HK-2 (cell line): Measurements from ENCODE around the gene SMAD2.
A peak's percentile ranks its signal among the peaks of the same experiment; 100 is the strongest.
"Not testable (repeated sequence)": the region's sequence is repeated elsewhere in the genome, so short reads cannot be mapped to it uniquely, and the experiment has no call there.

ENCODE experiments used
- DNase-seq: peaks from one replicate; pipeline ENCODE4 v3.0.0-alpha.2; 2018; ENCODE audit not compliant: unreplicated experiment

Gene SMAD2

DNA sequence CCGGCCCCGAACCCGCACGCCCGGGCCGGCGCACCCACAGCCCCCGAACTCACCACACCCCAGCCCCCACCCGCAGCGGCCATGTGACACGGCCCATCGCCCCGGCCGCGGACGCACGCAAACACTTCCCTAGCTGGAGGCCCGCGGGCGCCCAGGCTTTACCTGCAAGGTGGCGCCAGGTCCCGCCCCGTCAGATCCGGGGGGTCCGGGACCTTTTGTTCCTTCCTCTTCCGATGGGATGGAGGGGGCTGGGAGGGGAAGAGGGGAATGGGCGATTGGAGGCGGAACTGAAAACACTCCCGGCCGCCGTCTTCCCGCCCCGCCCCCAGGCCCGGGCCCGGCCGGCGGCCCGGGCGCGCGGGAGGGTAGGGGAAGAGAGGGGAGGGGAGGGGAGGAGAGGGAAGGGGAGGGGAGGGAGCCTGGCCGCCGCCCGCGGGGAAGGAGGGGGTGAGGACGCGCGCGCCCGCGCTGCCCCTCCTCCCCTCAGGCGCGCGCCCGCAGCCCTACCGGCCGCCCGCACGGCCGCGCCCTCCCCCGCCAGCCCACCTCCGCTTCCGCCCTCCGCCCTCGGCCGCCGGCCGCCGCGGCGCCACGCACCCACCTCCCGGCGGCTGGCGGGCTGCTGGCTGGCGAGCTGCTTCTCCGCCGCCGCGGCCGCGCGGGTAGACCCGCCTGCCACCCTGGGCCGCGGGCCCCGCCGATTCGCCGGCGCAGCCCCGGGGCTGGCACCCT lies at the start of gene SMAD2:
SMAD2 (minus strand) TSS at position 461 of the 732 bp plus-strand sequence. CDS start 33,903 bp downstream, outside the sequence.
- peak; percentile 69 for DNase-seq

DNA sequence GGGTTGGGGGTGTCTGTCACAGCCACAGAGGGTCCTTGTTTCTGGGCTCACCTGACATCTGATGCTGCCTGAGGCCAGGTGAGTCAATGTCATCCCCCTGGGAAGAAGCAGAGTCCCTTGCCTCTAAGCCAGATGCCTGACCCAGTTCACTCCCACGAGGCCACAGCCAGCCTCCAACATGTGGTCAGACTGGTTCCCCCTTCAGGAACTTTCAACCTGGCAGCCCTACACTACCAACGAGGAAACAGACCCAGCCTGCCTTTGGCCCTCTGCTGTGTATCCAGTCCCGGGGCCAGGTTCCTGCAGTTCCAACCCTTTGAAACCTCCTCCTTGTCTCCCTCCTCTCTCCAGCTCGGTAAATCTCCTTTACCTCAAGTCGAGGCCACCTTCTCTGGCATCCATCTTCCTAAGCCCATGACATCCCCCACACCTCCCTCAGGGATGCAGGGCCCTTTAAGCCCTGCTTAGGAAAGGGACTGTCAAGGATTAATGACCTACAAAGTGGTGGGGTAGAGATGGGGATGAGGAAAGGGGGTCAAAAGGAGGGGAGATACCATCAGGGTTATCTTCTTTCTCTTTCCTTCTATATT lies 49.2 kb upstream of the SMAD2 start:
- no peak for DNase-seq

DNA sequence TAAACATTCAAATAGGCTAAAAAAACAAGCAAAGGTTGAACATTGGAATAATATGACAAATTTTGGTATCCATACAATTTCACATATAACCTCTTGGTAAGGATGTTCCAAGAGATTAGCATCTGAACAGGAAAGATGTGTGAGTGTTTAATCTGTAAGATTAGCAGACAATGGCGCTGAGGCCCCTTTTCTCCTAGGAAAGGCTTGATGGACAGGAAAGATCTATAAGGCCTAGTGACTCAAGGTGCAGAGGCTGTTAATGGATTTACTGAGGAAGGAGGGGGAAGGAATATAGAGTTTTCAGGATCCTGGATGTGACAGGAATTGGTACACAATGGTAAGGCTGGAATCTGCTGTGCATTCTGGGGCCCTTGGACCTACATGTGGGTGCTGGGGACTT lies 48.1 kb upstream of the SMAD2 start:
- no peak for DNase-seq

DNA sequence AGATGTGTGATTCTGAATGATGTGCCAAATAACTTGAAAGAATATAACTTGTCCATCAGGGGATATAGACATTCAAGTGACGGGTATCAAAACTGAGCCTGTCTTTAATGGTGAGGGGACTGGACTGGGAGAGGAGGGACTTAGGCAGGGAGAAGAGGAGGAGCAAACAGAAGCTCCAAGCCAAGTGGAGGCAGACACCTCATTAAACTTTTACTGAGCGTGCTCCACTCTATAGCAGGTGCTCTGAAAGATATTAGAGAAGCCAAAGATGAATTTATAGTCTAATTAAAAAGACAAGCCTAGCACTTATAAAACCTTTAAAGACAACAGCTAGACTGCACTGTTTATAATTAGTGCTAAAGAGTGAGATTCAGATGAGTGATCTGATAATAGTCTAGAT lies 47.7 kb upstream of the SMAD2 start:
- DNase-seq, result no peak

DNA sequence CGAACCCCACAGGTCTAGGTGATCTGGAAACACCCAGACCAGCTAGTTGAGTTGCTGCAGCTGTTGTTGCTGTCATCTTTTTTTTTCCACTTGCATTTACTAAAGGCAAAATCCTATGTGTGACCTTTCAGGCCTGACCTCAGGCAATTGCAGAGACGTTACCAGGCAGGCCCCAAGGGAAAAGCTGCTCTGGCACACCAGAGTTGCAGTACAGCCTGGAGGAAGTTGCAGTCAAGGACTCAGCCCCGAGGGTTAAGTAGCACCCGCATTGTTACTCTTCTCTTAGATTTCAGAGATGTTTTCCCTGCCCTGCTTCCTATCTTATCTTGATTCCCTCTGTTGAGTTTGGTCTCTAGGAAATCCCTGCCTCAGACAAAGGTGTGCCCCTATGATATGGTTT lies 45.2 kb upstream of the SMAD2 start:
- no peak for DNase-seq

DNA sequence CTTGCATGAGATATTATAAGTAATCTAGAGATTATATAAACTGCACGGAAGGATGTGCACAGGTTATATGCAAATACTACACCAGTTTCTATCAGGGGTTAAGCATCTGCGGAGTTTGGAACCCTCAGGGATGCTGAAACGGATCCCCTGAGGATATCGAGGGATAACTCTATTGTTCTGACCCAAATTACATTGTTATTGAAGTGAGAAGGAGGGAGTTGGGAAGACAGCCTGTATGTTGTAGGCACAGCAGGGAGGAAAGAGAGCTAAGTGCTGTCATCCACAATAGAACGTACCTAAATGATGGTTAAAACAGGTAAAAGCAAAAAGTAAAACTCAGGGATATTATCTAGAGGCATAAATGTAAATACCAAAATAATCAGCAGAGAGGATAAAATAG lies 44.6 kb upstream of the SMAD2 start:
- DNase-seq, result no peak

DNA sequence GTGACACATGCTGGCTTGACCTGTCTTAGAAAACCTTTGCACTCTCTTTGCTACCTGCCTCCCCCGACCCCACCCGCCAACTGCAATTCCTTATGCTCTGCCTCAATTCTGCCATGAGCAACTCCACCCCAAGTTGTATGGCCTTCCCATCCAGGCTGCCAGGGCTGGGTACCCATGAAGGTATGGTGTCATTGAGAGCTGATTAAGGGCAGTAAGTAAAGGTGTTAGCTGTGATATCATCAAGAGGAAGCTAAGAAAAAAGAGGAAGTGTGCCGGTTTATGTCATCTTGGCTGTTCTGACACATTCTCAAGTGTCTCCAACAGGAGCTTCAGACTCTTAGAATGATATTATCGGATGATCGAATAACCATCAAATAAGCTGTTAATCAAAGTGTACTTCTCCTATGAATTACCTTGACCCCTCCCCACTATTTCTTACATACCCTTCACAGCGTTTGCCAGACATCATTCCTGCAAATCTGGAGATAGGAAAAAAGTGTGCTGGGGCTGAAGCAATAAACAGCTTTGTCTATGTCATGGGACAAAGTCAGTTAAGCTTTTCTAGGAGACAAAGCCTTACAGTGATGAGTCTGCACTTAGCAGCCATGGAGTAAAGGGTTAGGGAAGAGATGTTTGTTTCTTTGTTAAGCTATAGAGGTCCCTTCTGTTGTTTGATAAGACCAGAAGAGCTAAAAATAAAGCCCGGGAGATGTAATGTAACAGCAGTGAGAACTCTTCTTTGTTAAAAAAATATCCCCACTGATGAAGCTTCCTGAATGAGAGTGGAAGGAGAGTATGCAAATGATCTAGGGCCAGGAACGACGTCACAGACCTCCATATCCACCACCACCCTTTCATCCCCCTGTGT lies 40.4 kb upstream of the SMAD2 start:
- DNase-seq, result no peak

DNA sequence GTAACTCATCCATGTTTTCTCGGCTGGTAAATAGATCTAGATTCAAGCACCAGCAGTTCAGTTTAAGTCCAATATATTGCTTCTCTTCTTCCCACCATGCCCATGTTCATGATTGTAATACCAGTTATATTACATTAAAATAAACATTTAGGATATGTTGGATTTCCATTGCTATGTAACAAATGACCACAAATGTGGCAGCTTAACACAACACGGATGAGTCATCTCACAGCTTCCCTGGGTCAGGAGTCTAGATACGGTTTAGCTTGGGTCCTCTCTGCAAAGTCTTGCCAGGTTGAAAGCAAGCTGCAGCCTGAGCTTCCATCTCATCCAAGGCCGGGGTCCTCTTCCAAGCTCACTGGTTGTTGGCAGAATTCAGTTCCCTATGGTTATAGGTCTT lies 39.4 kb upstream of the SMAD2 start:
- no peak for DNase-seq

DNA sequence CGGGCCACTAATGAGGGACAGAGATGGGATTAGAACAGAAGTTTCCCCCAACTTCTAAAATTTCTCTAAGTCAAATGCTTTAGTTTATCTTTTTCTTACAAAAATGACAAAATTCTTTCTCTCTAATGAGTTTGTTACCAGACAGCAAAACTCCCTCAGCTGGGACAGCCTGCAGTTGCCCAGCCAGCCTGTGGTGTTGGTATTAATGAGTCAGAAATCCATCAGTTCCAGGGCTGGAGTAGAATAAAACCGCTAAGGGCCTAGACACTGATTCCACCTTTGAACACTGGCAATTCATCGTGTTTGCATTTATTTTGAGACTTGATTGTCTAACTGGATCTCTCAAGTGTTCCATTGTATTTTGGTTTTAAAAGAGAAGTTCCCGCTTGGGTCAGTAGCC lies 38.3 kb upstream of the SMAD2 start:
- no peak for DNase-seq

DNA sequence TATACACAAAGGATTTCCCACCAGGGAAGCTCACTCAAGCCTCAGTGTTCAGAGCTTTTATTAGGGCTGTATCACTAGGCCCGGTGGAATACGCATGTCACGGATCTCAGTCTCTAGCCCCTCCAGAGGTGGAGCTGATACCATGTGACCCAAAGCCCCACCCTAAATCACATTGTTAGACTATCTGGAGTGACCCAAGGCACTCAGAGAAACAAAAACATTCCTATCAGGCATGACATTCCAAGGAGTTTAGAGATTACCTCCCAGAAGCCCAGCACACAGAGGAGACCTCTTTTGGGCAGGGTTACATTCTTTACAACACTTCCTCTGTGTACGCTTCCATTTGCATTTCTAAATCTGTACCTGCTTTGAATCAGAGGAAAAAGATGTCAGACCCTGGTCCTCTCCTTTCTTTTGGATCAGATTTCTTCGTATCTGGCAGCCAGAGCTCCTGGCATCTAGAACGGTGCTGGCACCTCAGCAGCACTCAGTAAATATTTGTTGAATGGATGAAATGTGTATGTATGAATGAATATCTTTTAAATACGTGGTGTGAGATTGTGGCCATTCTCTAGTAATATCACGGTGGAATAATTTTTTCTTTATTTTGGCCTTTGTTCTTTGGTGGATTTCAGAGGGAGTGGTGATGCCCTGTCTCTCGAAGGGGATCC lies 37.7 kb upstream of the SMAD2 start:
- DNase-seq, result no peak

DNA sequence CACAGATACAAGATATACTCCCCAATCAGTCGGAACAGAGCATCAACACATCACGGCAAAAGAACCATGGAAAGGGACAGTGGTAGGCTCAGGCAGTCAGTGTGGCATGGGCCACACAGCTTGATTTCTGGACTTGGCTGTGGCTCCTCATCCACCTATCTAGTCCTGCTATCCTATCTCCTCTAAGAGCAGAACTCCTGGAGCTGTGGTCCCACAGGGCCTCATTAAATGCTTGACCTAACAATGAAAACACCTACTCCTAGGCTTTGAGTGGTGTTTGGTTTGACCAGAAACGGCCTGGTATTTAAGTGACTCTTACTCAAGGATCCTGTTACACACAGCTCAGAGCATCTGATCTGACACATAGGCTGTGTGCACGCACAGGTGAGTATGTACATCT lies 33.6 kb upstream of the SMAD2 start:
- no peak for DNase-seq

DNA sequence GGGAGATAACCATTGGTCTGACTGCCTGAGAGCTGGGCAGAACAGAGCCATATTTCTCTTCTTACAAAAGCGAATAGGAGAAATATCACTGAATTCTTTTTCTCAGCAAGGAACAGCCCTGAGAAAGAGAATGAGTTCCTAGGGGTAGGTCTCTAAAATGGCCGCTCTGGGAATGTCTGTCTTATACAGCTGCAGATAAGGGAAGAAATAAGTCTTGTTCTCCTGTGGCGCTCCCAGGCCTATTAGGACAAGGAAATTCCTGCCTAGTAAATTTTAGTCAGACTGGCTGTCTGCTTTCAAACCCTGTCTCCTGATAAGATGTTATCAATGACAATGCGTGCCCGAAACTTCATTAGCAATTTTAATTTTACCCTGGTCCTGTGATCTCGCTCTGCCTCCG lies 30.5 kb upstream of the SMAD2 start:
- DNase-seq, result not testable (repeated sequence)

DNA sequence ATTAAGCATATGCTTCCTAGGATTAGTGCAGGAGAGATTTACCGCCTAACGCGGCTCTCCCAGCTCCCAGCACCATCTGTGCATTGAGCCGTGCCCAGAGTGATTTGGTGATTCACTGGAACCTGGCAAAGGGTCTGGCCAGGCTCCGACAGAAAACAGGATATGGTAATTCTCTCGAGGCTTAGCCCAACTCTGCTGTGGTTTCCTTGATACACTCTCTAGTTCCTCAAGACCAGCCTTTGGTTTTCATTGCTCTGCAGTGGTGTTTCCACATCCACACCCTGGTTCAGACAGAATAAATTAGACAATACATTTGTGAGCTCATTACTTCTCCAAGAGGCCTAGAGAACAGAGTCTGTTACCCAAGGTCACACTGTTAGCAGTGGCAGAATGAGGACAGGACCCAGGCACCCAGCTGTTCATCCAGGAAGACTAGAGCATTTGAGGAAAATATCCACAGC lies 23.0 kb upstream of the SMAD2 start:
- DNase-seq, result peak; percentile 55

DNA sequence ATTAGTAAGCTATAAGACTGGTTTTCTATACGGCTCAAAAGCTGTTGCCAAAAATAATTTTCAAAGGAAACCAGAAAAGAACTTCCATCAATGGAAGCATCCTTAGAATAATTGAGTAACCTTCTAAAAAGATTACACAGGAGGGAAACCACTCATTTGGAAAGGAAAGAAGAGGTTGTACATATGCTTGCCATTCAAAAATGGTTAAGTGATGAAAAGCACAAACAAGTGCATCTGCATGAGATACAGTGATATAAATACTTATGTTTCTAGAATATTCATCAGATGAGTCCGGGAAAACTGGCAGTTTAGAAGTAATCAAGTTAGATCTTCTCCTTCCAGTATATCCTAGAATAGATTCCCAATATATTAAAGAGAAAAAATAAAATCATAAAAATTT lies 20.1 kb upstream of the SMAD2 start:
- DNase-seq, result no peak

DNA sequence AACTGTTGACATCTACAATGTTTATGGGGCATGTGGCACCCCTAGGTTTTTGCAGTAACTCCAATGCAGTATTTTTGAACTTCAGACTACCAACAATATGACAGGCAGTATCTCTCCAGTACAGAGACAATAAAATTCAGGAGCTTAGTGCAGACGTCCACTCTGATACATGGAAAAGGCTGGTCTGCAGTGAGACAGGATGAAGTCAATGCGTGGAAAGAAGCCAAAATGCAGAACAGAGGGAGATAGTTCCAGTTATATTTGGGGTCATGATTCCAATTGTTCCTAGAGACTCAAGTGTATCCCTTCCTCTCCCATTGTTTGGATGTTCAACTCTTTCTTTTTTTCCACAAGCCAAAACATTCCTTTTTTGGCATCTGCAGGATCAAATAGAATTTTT lies 18.7 kb upstream of the SMAD2 start:
- no peak for DNase-seq

DNA sequence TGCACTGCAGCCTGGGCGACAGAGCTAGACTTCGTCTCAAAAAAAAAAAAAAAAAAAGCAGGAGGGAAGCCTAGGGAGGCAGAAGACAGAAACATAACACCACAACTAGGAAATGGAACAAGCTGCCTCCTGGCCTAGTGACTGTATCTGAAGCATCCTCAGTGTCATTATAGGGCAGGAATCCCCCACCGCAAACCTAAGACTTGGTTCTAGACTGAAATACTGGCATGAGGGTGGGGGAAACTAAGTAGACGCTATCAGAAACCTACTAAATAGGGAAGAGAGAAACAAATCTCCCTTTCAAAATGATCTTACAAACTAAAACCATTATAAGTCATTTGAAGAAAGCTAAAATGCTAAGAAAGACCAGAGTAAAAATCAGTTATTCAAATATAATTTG lies 16.4 kb upstream of the SMAD2 start:
- DNase-seq, result no peak

DNA sequence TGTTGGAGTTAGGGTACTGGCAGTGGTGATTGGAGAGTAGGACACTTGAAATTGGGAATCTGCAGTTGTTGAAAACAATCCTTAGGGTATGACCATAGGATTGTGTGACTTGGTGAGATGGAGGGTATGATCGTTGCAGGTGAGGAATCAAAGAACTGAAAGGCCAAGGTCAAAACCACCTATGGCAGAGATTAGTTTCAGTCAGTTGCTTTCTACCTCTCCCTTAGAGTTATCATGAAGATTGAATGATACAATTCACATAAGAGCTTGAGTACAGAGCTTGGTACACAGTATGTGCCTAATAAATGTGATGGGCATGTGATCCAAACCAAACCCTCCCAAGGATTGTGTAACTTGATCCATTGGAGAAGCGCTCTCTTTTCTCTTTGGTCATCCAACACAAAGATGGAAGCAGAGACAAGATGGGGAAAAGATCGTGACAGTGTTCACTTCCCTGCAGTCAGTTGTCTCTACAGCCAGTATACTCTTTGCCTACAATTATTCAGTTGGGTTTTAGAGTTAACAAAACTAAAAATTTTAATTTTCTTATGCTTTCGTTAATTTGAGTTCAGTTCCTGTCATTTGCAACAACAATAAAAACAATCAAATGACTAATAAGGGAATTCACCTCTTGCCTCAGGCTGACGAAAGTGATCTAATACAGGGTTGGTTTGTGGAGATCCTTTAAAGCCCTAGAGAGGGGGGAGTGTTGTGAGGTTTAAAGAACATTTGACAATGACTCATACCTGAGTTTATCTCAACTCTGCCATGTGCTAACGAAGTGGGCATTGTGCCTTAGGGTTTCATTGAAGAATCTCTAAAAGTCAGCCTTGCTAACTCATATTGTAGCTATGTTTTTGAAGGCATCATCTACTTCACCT lies 14.8 kb upstream of the SMAD2 start:
- no peak for DNase-seq

DNA sequence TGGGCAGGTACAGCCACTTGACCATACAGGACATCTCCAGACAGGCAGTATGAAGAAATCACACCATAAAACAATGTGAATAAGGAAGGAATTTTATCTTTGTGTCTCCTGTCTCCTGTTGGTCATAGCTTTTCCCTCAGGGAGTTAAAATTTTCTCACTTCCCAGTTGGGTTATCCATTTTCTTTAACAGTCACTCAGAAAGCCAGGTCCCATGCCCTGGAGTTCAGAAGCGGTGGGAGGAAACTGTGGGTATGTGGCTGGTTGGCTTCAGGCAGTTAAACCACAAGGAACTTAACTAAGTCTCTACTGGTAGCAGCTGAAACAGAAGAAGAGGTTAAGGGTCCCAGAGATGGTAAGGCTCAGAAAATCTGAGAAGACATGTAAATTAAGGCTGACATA lies 6.5 kb upstream of the SMAD2 start:
- DNase-seq, result no peak

DNA sequence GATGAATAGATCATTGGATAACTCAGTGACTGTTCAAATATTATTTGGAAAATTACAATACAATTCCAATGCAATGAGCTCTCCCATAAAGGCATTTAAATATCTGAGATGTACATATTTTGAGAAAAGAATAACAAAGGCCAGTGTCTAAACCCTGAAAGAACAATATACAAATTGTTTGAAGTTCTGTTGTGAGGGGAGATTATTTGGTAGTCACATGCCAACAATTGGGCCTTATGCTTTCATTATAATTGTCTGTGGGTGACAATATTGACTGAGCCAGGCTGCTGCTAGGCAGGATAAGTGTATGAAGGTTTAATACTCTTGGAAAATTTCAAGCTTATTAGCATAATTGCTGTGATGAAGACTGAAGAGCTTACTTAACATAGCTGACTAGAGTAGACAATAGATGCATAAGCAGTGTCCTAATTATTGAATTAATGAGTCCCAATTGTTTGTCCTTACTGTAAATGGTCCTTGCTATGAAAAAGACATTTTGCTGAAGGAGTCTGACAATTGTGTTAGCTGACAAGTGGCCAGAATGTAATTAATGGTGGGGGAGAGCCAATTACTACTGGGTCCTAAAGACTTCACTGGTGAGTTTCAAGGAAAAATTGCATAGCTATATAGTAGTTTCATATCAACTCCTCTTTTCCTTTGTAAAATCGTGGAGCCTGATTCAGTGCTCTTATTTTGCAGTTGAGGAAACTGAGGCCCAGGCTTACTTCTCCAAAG lies 5.0 kb upstream of the SMAD2 start:
- DNase-seq, result no peak

DNA sequence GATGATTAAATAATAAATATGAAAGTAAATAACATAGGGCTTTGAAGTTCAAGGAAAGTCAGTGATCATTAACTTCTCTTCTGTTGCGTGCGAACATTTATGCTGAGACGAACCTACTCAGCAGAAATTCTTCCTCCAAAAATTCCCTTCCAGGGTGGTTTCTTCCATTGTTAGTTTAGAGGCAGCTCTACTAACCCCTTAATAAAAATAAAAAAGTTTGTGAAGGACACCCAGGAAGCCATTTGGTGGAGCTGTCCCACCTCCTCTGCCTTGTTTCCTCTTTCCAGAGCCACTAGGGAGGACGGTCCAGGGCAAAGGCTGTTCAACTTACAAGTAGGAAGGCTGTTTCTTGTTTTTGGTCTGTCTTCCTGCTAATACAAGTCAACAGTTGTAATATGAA lies 2.1 kb upstream of the SMAD2 start:
- DNase-seq, result no peak

DNA sequence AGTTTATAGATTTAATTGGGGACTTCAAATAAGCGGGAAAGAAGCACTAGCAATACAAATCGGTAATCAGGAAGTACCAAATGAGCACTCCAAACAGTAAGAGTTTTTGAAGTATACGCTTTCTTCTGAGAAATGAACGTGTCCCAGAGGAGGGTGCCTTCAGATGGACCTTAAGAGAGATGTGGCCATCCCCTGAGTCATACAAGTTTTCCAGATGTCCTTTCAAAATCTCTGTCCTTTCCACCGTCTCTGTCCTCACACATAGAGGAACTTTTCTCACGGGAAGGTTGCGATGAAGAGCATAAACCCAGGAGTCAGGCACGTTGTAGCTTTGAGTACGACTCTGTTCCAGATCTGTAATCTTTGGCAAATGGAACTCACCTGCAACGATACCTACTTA lies 1.7 kb upstream of the SMAD2 start:
- no peak for DNase-seq
